Coronary artery (tissue), 2 donors: Measurements from ENCODE around the gene PCYT1B.

Source experiments
- DNase-seq: peaks from one replicate; pipeline ENCODE4 v3.0.0-alpha.2; 2017; ENCODE audit warnings: low spot score
- H3K27ac ChIP-seq, 2 donors: fragments of 200-600 bp; sonication (generic); one replicate each; pipeline ENCODE4 v1.5.1; 2016 to 2019
- H3K4me3 ChIP-seq: fragments of 200-600 bp; sonication (generic); 2 replicates; pipeline ENCODE4 v1.5.1; 2016; ENCODE audit warnings: mild to moderate bottlenecking, moderate library complexity
- TF ChIP-seq, protein P1 (sequence below): fragments of 200-600 bp; sonication (generic); IDR thresholded peaks from one replicate; pipeline ENCODE4 v1.5.1; 2019; ENCODE audit warnings: antibody characterized with exemption

Gene PCYT1B

DNA sequence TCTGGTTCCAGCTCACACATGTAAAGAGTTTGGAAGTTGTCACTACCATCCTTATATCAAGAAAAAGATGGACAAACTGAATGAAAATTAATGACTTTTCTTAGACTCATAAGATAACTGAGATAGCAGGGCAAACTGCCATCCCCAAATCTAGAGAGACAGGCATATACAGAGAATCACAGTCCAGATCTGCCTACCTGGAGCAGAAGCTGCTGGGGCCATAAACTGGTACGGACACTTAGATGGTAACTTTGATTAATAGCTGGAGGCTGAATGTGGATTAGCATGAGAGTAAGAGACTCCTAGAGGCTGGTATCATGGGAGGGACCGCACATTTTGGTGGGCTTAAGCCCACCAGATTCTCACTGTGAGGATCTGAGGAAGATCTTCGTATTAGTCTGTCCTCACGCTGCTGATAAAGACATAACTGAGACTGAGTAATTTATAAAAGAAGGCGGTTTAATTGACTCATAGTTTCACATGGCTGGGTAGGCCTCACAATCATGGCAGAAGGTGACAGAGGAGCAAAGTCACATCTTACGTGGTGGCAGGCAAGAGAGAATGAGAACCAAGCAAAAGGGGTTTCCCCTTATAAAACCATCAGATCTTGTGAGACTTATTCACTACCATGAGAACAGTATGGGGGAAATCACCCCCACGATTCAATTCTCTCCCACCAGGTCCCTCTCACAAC lies 35.7 kb upstream of the PCYT1B start:
- Histone ChIP-seq H3K27ac (no peak overlapping the region), H3K4me3 (no peak overlapping the region)
- no peak for DNase-seq
- TF ChIP-seq, protein P1, sequence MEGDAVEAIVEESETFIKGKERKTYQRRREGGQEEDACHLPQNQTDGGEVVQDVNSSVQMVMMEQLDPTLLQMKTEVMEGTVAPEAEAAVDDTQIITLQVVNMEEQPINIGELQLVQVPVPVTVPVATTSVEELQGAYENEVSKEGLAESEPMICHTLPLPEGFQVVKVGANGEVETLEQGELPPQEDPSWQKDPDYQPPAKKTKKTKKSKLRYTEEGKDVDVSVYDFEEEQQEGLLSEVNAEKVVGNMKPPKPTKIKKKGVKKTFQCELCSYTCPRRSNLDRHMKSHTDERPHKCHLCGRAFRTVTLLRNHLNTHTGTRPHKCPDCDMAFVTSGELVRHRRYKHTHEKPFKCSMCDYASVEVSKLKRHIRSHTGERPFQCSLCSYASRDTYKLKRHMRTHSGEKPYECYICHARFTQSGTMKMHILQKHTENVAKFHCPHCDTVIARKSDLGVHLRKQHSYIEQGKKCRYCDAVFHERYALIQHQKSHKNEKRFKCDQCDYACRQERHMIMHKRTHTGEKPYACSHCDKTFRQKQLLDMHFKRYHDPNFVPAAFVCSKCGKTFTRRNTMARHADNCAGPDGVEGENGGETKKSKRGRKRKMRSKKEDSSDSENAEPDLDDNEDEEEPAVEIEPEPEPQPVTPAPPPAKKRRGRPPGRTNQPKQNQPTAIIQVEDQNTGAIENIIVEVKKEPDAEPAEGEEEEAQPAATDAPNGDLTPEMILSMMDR = no peak

GRCh38 chrX:24676403-24677024 lies 29.4 kb upstream of the PCYT1B start:
- Histone ChIP-seq H3K27ac (no peak overlapping the region), H3K4me3 (no peak overlapping the region)
- no peak for DNase-seq
- TF ChIP-seq, protein P1 = peak; percentile 29

DNA sequence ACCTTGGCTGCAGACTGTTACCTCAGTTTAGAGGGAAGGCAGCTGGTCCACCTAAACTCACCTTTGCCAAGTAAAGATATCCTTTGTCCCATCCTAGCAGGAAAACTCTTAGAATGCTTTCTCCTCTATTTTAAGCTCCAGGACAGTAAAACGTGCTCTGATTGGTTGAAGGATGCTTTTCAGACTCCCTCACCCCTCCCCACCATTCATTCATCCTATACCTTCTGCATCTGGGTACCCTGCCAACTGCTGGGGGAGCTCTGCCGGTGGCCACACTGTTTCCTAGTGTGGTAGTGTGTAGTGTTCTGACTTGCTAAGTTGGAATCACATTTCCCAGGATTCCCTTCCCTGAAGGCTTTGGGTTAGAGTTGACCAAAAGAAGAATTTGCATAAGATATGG lies 26.3 kb upstream of the PCYT1B start:
- no peak for DNase-seq
- TF ChIP-seq, protein P1 = no peak
- H3K27ac ChIP-seq = no peak overlapping the region

DNA sequence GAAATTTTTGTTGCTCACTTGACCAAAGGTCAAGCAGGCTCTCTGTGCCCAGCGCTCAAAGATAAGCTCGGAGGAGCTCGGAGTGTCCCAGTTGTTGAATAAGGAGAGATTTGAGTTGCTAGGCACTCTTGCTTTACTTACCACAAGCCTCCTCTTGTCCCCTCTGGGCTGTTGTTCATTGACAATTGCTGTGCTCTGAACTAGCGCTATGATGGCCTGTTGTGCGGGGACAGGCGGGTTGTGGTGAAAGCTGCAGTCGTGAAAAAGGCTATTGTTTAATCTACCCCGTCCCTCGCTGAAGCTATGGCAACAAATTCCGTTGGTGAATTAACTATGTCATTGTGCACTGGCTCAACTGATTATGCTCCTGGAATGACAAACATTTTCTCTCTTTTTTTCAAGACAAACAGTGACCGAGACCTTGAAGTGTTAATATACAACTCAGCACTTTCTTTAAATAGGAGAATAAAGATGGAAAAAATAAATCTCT lies 25.6 kb upstream of the PCYT1B start:
- Histone ChIP-seq H3K27ac (no peak overlapping the region), H3K4me3 (no peak overlapping the region)
- no peak for DNase-seq
- TF ChIP-seq, protein P1 = no peak

More for the DNA sequence above, 26.3 kb upstream of the PCYT1B start:
- no peak overlapping the region for H3K4me3 ChIP-seq

DNA sequence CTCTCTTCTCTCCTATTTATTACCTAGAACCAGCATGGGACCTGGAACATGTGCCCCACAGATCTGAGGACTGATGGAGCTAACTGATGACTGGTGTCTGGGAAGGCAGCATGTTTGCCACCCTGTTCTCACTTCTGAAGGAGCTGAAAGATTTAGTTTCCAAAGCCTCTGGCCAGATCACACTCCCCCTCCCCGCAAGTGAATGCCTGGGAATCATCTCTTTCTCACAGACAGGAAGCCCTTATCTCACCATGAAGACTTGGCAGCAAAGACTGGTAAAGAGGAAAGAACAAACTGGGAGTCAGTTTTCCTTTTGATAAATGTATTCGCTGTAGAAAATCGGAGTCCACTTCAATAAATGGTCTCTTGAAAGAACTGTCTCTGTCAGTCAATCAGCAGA lies 21.0 kb upstream of the PCYT1B start:
- no peak for DNase-seq

DNA sequence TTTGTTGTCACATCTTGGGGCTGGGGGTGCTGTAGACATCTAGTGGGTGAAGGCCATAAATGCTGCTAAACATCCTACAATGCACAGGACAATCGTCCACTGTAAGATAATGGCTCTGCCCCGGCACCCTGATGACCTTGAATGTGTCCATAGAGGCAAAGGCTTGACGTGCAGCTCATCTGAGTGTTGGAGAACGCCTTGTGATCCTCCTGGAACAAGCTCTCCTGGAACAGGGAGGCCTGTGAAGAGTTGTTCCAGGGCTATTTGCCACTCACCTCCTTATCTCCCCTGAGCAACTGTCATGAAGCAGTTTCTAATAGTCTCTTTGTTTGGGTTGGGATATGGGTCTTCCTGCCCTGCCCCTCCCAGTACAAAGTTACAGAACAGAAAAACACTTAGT lies 15.2 kb upstream of the PCYT1B start:
- TF ChIP-seq, protein P1 = no peak
- DNase-seq = no peak
- no peak overlapping the region for H3K4me3 ChIP-seq
- H3K27ac ChIP-seq = no peak overlapping the region

More for the DNA sequence above, 21.0 kb upstream of the PCYT1B start:
- H3K4me3 ChIP-seq = no peak overlapping the region
- H3K27ac ChIP-seq = no peak overlapping the region
- TF ChIP-seq, protein P1 = no peak

DNA sequence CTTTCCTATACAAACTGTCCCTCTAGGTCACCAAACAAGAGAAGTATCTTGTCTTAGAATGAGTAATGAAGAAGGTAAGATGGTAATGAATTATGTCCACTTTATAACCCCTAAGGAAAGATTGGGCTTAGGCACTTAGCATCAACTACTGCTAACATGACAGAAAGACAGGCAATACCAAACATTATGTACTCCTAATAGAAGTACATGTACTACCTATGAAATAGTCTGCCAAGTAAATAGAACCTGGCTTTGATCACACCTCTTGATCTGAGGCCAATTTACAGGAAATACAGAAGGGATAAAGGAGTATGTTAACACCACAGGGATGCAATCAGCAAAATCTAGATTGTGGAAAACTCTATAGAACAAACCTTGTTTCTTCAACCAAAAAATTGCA lies 14.1 kb upstream of the PCYT1B start:
- no peak overlapping the region for H3K27ac ChIP-seq
- no peak for DNase-seq
- TF ChIP-seq, protein P1 = no peak
- no peak overlapping the region for H3K4me3 ChIP-seq
